BE2C (cell line): ENCODE measurements around the gene AEBP2.

Experiments
- DNase-seq: peaks from one replicate; pipeline ENCODE4 v3.0.0-alpha.2; 2020
- H3K27me3 ChIP-seq: fragments of 250-450 bp; sonication (Bioruptor Pico); 2 replicates; pipeline ENCODE4 v1.5.1; 2020; ENCODE audit warnings: mild to moderate bottlenecking
- H3K36me3 ChIP-seq: fragments of 250-450 bp; sonication (Bioruptor Pico); 2 replicates; pipeline ENCODE4 v1.5.1; 2020; ENCODE audit warnings: mild to moderate bottlenecking
- H3K4me1 ChIP-seq: fragments of 250-450 bp; sonication (Bioruptor Pico); 2 replicates; pipeline ENCODE4 v1.5.1; 2020
- H3K4me3 ChIP-seq: 2 replicates; pipeline ENCODE4 v1.5.1; 2011; ENCODE audit warnings: low read depth, low read length
- H3K9me3 ChIP-seq: fragments of 250-450 bp; sonication (Bioruptor Pico); 2 replicates; pipeline ENCODE4 v1.5.1; 2020
- TF ChIP-seq, protein P1 (sequence below): IDR thresholded peaks from 2 replicates; pipeline ENCODE4 v1.5.1; 2012; ENCODE audit warnings: mild to moderate bottlenecking, low read depth, low read length

The AEBP2 gene

DNA sequence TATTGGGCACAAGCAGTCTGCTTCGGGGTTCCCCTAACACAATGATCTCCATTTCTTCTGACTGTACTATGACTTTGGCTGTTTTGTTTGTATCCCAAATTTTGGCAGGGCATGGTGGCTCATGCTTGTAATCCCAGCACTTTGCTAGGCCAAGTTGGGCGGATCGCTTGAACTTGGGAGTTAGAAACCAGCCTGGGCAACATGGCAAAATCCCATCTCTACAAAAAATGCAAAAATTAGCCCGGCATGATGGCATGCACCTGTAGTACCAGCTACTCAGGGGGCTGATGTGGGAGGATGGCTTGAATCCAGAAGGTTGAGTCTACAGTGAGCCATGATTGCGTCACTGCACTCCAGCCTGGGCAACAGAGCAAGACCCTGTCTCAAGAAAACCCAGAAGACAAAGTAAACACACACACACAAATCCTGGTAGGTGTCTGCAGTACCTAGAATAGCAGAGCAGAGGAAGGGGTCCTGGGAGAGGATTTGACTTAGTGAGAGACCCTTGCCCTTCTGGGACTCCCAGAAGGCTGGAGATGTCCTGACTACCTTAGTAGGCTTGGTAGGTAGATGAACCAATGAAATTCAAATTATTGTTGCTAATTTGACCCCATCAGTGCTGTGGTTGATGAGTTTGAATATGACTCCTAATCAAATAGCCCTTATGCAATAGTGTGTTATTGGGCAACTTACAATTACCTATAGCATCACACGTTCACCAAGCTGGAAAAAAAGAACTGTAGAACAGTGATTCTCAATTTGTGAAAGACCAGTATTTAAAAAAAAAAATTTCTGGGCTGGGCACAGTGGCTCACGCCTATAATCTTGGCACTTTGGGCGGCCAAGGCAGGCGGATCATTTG lies 6.8 kb upstream of the AEBP2 start:
- no peak for DNase-seq
- no peak overlapping the region for H3K4me3 ChIP-seq
- no peaks in the 10 kb centered on the region for H3K27me3 ChIP-seq
- H3K4me1 ChIP-seq: no peaks in the 10 kb centered on the region
- TF ChIP-seq, protein P1, sequence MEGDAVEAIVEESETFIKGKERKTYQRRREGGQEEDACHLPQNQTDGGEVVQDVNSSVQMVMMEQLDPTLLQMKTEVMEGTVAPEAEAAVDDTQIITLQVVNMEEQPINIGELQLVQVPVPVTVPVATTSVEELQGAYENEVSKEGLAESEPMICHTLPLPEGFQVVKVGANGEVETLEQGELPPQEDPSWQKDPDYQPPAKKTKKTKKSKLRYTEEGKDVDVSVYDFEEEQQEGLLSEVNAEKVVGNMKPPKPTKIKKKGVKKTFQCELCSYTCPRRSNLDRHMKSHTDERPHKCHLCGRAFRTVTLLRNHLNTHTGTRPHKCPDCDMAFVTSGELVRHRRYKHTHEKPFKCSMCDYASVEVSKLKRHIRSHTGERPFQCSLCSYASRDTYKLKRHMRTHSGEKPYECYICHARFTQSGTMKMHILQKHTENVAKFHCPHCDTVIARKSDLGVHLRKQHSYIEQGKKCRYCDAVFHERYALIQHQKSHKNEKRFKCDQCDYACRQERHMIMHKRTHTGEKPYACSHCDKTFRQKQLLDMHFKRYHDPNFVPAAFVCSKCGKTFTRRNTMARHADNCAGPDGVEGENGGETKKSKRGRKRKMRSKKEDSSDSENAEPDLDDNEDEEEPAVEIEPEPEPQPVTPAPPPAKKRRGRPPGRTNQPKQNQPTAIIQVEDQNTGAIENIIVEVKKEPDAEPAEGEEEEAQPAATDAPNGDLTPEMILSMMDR: no peak
- H3K36me3 ChIP-seq: no peaks in the 10 kb centered on the region
- H3K9me3 ChIP-seq: no peaks in the 10 kb centered on the region

DNA sequence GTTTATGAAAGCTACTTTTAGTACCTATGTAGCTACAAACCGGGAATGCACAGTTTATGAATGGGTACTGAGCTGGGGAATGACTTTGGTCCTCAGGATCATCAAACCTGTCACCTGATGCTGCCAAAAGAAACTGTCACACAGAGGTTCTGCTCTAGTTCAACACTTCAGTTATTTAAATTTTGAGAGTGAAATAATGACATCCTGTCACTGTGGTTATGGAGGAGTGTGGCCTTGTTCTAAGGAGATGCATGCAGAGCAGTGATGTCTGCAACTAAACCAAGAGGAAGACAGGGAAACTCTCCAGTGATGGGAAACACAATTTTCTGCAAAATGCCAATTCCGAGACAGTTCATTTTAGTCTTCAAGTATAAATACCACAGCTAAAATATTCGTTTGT lies 4.8 kb upstream of the AEBP2 start:
- no peak for DNase-seq
- H3K4me1 ChIP-seq: no peaks in the 10 kb centered on the region; the same call in 1 of the 2 replicates
- TF ChIP-seq, protein P1: no peak

DNA sequence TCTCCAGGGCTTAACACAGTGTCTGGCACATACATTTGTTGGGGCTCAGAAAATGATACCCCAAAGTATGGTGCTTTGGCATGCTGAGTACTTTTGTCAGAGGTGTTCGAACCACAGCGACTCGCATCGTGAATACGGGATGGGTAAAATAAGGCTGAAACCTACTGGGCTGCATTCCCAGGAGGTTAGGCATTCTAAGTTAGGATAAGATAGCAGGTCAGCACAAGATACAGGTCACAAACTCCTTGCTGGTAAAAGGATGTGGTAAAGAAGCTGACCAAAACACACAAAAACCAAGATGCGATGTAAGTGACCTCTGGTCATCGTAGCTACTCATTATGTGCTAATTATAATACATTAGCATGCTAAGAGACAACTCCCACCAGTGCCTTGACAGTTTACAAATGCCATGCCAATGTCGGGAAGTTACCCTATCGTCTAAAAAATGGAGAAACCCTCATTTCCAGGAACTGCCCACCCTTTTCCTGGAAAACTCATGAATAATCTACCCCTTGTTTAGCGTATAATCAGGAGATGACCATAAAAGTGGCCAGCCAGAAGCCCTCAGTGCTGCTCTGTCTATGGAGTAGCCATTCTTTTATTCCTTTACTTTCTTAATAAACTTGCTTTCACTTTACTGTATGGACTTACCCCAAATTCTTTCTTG lies 3.3 kb upstream of the AEBP2 start:
- Histone ChIP-seq H3K27me3 (0 out of 2 replicates have a peak, but pooled peaks cover 4% of the 10 kb centered on the region), H3K9me3 (peaks cover 5% of the 10 kb centered on the region), H3K36me3 (no peaks in the 10 kb centered on the region), H3K4me1 (no peaks in the 10 kb centered on the region; the same call in 1 of the 2 replicates), H3K4me3 (no peak overlapping the region)
- DNase-seq: no peak
- TF ChIP-seq, protein P1: no peak

More for the DNA sequence above, 4.8 kb upstream of the AEBP2 start:
- no peaks in the 10 kb centered on the region for H3K36me3 ChIP-seq
- no peak overlapping the region for H3K4me3 ChIP-seq
- H3K27me3 ChIP-seq: 0 out of 2 replicates have a peak, but pooled peaks cover 4% of the 10 kb centered on the region
- peaks cover 5% of the 10 kb centered on the region for H3K9me3 ChIP-seq

DNA sequence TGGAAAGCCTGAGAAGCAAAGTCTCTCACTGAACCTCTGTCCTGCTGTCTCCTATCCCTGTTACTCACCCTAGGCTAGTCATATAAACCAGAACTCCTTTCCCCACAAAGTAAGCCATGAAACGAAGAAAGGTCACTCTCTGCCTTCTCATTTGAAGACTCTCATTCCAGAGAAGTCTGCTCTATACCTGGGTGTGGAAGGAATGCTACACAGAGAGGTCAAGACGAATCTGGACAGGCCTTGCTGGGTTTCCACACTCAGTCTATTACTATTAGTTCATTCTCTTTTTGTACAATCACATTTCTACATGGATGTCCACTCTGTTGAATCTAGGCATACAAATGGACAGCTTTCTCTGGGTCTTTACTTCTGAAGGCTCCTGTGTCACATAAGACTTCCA lies 2.4 kb upstream of the AEBP2 start:
- Histone ChIP-seq H3K4me3 (no peak overlapping the region), H3K9me3 (peaks cover 5% of the 10 kb centered on the region), H3K36me3 (no peaks in the 10 kb centered on the region), H3K4me1 (no peaks in the 10 kb centered on the region; the same call in 1 of the 2 replicates), H3K27me3 (0 out of 2 replicates have a peak, but pooled peaks cover 4% of the 10 kb centered on the region)
- TF ChIP-seq, protein P1: no peak
- DNase-seq: no peak

DNA sequence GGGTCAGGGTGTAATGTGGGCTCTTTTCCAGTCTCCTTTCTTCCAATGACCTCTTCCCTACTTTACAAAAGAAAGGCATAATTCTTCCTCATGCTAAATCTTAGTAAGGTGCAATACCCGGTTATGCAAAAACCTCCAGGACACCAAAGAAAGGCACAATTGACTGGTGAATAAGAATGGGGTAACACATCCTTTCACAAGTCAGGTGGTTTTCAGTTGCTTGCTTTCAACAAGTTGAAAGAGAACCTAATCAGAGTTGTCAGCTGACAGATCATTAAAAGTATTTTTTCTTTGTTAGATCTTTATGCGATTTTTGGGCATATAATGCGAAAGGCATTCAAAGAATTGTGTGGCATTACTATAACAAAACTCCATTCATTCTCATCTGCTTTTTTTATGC lies 1.3 kb upstream of the AEBP2 start:
- no peaks in the 10 kb centered on the region; the same call in 1 of the 2 replicates for H3K4me1 ChIP-seq
- 0 out of 2 replicates have a peak, but pooled peaks cover 4% of the 10 kb centered on the region for H3K27me3 ChIP-seq
- H3K36me3 ChIP-seq: no peaks in the 10 kb centered on the region; the same call in 1 of the 2 replicates
- H3K4me3 ChIP-seq: no peak overlapping the region
- no peak for DNase-seq
- TF ChIP-seq, protein P1: no peak
- peaks cover 5% of the 10 kb centered on the region for H3K9me3 ChIP-seq
